Muscle of leg (tissue), 11 donors: ENCODE measurements around the gene CAMKMT. TPM values are rescaled to one million over a fixed set of nuclear protein-coding genes. Genes with fewer than 3 reads are reported as not detected.
"Not testable (repeated sequence)": the region's sequence is repeated elsewhere in the genome, so short reads cannot be mapped to it uniquely, and the experiment has no call there.

ENCODE experiments used
- DNase-seq: peaks from one replicate; pipeline ENCODE4 v3.0.0; 2013
- H3K27ac ChIP-seq: one replicate; pipeline ENCODE4 v1.5.1; 2013; ENCODE audit warnings: mild to moderate bottlenecking, low read length, control low read depth
- H3K27me3 ChIP-seq: one replicate; pipeline ENCODE4 v1.6.1; 2013; ENCODE audit warnings: low read length; ENCODE audit not compliant: control insufficient read depth, insufficient read depth
- H3K36me3 ChIP-seq: one replicate; pipeline ENCODE4 v1.6.1; 2013; ENCODE audit warnings: low read length; ENCODE audit not compliant: control insufficient read depth, insufficient read depth
- H3K4me1 ChIP-seq: one replicate; pipeline ENCODE4 v1.6.1; 2013; ENCODE audit warnings: low read length; ENCODE audit not compliant: control insufficient read depth, insufficient read depth
- H3K4me3 ChIP-seq: one replicate; pipeline ENCODE4 v1.5.1; 2013; ENCODE audit warnings: low read length, control low read depth
- H3K9me3 ChIP-seq: replicated peaks from 2 replicates; pipeline ENCODE4 v1.6.1; 2013; ENCODE audit warnings: low read depth, low read length; ENCODE audit not compliant: control insufficient read depth
- WGBS: methylation state at CpG from one replicate; pipeline ENCODE4 v1.1.5; 2013; ENCODE audit warnings: missing lambda C conversion rate; ENCODE audit not compliant: insufficient coverage; 5-methylcytosine and 5-hydroxymethylcytosine counted together
- polyA plus RNA-seq, 8 donors: library from polyadenylated mRNA; unstranded; fragments of 120-200 nt; gene quantifications; one replicate each; pipeline versions ENCODE4 v1.2.1 to v1.2.3, GENCODE V29; 2013; ENCODE audit warnings: inconsistent platforms in 1 of 8, low replicate concordance in 1 of 8; ENCODE audit not compliant: insufficient read length in 8 of 8, insufficient read depth in 1 of 8
- total RNA-seq: library from RNA; stranded (reverse); fragments of 120-200 nt; gene quantifications from one replicate; pipeline ENCODE4 v1.2.4, GENCODE V29; 2013

CAMKMT gene
- total and polyA plus RNA-seq, 9 donors, result 3.8 to 6.1 (median 4.6) TPM

GRCh38 chr2:44494006-44494405 is 132.3 kb downstream of the CAMKMT start:
- Histone ChIP-seq H3K36me3 (no peaks in the 10 kb centered on the region), H3K4me3 (no peak overlapping the region), H3K4me1 (no peaks in the 10 kb centered on the region), H3K27ac (no peak overlapping the region), H3K27me3 (no peaks in the 10 kb centered on the region), H3K9me3 (no peaks in the 10 kb centered on the region)
- WGBS, result no CpG with 5 or more reads among the region's 2 CpGs
- DNase-seq, result no peak

DNA sequence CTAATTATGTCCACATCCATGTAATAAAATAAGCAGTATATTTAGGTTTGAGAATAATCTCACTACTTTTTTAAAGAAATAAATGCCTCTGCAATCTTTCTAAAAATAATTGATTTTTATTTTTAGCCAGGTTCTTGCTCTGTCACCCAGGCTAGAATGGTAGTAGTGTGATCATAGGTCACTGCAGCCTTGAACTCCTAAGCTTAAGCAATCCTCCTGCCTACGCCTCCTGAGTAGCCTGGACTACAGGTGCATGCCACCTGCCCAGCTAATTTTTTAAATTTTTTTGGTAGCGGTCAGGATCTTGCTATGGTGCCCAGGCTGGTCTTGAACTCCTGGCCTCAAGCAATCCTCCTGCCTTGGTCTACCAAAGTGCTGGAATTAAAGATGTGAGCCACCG is 133.3 kb downstream of the CAMKMT start:
- no peak overlapping the region for H3K27ac ChIP-seq
- WGBS, result 100% methylated on average over 1 of the region's 3 CpGs
- no peaks in the 10 kb centered on the region for H3K36me3 ChIP-seq
- DNase-seq, result no peak
- no peak overlapping the region for H3K4me3 ChIP-seq
- H3K27me3 ChIP-seq, result no peaks in the 10 kb centered on the region
- no peaks in the 10 kb centered on the region for H3K4me1 ChIP-seq
- H3K9me3 ChIP-seq, result no peaks in the 10 kb centered on the region

GRCh38 chr2:44495544-44495943 is 133.8 kb downstream of the CAMKMT start:
- Histone ChIP-seq H3K27ac (no peak overlapping the region), H3K27me3 (no peaks in the 10 kb centered on the region), H3K4me3 (no peak overlapping the region), H3K4me1 (no peaks in the 10 kb centered on the region), H3K9me3 (no peaks in the 10 kb centered on the region), H3K36me3 (no peaks in the 10 kb centered on the region)
- WGBS, result no CpG with 5 or more reads among the region's 1 CpG
- no peak for DNase-seq

GRCh38 chr2:44496130-44496529 is 134.4 kb downstream of the CAMKMT start:
- H3K9me3 ChIP-seq, result no peaks in the 10 kb centered on the region
- no peaks in the 10 kb centered on the region for H3K36me3 ChIP-seq
- DNase-seq, result no peak
- H3K27ac ChIP-seq, result no peak overlapping the region
- H3K4me3 ChIP-seq, result no peak overlapping the region
- no peaks in the 10 kb centered on the region for H3K4me1 ChIP-seq
- WGBS, result no CpG with 5 or more reads among the region's 3 CpGs
- no peaks in the 10 kb centered on the region for H3K27me3 ChIP-seq

DNA sequence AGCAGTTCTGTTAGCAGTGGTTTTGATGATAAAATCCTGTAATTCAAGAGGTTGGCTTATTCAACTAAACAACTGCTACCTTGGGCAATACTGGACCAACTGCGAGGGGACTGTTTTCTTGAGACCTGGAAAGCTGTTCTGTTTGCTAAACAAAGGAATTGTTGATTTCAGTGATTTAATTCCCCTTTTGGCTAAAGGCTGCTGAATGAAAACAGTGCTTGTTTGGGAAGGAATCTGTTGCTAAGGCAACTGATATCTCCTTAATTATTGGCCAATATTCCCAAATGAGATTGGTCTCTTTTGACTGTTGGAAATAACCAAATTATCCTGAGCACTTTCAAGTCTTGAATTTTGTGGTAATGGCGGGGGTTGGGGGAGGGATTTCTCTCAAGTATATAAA is 136.8 kb downstream of the CAMKMT start:
- peak; percentile 7 for DNase-seq
- no peak overlapping the region for H3K4me3 ChIP-seq

GRCh38 chr2:44505664-44506063 is 143.9 kb downstream of the CAMKMT start:
- H3K27ac ChIP-seq, H3K9me3 ChIP-seq, H3K4me1 ChIP-seq, H3K36me3 ChIP-seq, DNase-seq, H3K4me3 ChIP-seq, H3K27me3 ChIP-seq: not testable (repeated sequence)
- WGBS, result no CpG with 5 or more reads among the region's 7 CpGs

More for the DNA sequence above, 136.8 kb downstream of the CAMKMT start:
- H3K9me3 ChIP-seq, result no peaks in the 10 kb centered on the region
- WGBS, result 60% methylated on average over 1 of the region's 2 CpGs
- H3K4me1 ChIP-seq, result no peaks in the 10 kb centered on the region
- H3K27ac ChIP-seq, result no peak overlapping the region
- H3K27me3 ChIP-seq, result no peaks in the 10 kb centered on the region
- no peaks in the 10 kb centered on the region for H3K36me3 ChIP-seq

GRCh38 chr2:44510246-44510645 is 148.5 kb downstream of the CAMKMT start:
- no peaks in the 10 kb centered on the region for H3K36me3 ChIP-seq
- no peaks in the 10 kb centered on the region for H3K4me1 ChIP-seq
- no CpG with 5 or more reads among the region's 2 CpGs for WGBS
- no peaks in the 10 kb centered on the region for H3K9me3 ChIP-seq
- no peak for DNase-seq
- no peaks in the 10 kb centered on the region for H3K27me3 ChIP-seq
- no peak overlapping the region for H3K4me3 ChIP-seq
- H3K27ac ChIP-seq, result no peak overlapping the region

GRCh38 chr2:44515416-44515815 is 153.7 kb downstream of the CAMKMT start:
- Histone ChIP-seq H3K4me3 (no peak overlapping the region), H3K36me3 (no peaks in the 10 kb centered on the region), H3K27ac (no peak overlapping the region), H3K9me3 (peaks cover 3% of the 10 kb centered on the region), H3K4me1 (no peaks in the 10 kb centered on the region), H3K27me3 (no peaks in the 10 kb centered on the region)
- 40% methylated on average over 1 of the region's 1 CpG for WGBS
- no peak for DNase-seq

DNA sequence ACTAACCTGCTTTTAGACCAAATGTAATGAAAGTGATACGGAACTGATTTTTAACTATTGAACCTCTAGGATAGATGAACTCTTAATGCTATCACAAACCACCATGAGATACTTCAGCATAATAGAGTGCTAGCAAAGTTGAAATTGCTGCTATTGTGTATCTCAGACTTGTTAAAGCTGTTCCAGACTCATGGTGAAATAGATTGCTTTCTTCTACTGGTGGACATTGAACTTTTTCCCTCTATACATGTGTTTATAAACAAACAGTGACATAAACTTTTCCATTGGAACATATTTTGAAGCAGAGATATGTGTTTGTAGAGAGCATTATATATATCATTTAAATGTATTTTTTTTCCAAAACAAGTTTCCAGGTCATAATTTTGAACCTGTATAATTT is 157.3 kb downstream of the CAMKMT start:
- Histone ChIP-seq H3K27me3 (no peaks in the 10 kb centered on the region), H3K36me3 (no peaks in the 10 kb centered on the region), H3K27ac (no peak overlapping the region), H3K4me3 (no peak overlapping the region), H3K4me1 (no peaks in the 10 kb centered on the region), H3K9me3 (peaks cover 16% of the 10 kb centered on the region)
- no CpG with 5 or more reads among the region's 1 CpG for WGBS
- DNase-seq, result no peak

DNA sequence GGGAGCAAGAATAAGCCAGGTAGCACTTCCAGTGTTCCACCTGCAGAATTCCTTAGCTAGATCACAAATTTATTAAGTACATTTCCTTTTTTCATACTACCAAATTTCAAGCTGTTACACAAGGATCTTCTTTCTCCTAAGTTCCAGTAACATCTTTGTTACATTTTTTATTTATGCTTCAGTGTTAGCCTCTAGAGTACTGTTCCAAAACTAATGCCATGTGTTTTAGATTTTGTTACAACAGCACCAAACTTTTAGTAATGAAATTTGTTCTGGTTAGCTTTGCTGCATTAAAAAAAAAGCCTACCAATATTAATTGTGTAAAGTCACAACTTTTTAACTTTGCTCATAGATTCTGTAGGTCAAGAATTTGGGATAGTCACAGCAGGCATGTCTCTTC is 161.1 kb downstream of the CAMKMT start:
- no peaks in the 10 kb centered on the region for H3K36me3 ChIP-seq
- H3K27ac ChIP-seq, result no peak overlapping the region
- H3K27me3 ChIP-seq, result no peaks in the 10 kb centered on the region
- no peaks in the 10 kb centered on the region for H3K4me1 ChIP-seq
- peaks cover 16% of the 10 kb centered on the region for H3K9me3 ChIP-seq
- H3K4me3 ChIP-seq, result no peak overlapping the region
- DNase-seq, result no peak

GRCh38 chr2:44524347-44524926 is 162.7 kb downstream of the CAMKMT start:
- no CpG with 5 or more reads among the region's 1 CpG for WGBS
- no peak overlapping the region for H3K4me3 ChIP-seq
- H3K27me3 ChIP-seq, result no peaks in the 10 kb centered on the region
- no peaks in the 10 kb centered on the region for H3K4me1 ChIP-seq
- H3K9me3 ChIP-seq, result peaks cover 16% of the 10 kb centered on the region
- no peak for DNase-seq
- no peaks in the 10 kb centered on the region for H3K36me3 ChIP-seq
- no peak overlapping the region for H3K27ac ChIP-seq
